GM19328 (cell line): ENCODE data around the gene PSMB1.
"Not testable (repeated sequence)": the region's sequence is repeated elsewhere in the genome, so short reads cannot be mapped to it uniquely, and the experiment has no call there.

Experiments
- ATAC-seq: cut with Tn5 transposase; IDR thresholded peaks from one replicate; pipeline ENCODE4 v1.9.1; 2021; ENCODE audit warnings: mild to moderate bottlenecking, moderate library complexity; ENCODE audit not compliant: unreplicated experiment

Gene PSMB1

DNA sequence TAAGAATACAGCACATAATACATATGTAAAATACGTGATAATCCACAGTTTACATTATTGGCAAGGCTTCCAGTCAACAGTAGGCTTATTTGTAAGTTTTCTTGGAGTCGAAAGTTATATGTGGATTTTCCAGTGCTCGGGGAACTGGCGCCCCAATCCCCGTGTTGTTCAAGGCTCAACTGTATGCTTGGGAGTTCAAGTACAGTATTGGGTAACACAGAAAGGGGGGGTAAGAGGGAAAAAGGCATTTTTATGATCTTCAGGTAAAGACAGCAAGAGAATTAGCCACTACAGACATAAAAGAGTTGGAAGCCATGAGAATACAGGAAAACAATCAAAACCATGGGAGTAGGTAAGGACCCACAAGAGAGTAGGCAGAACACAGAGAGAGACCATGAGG is 16.4 kb downstream of the PSMB1 start:
- no peak for ATAC-seq

DNA sequence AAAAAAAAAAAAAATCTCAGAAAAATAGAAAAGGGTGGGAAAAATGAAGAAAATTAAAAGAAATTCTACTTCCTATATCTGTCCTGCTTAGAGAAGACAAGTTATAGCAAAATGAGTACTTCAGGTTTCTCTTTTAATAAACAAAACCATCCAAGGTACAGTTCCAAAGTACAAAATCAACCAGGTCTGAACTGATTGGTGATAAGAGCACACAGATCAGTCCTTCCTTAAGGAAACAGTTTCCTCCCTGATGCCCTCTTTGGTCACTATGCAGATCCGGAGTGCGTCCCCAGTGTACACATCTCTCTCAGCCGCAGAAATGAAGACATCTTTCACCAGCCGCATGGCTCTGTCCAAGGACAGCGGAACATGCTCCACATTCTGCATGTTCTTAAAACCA is 18.1 kb downstream of the PSMB1 start:
- no peak for ATAC-seq

DNA sequence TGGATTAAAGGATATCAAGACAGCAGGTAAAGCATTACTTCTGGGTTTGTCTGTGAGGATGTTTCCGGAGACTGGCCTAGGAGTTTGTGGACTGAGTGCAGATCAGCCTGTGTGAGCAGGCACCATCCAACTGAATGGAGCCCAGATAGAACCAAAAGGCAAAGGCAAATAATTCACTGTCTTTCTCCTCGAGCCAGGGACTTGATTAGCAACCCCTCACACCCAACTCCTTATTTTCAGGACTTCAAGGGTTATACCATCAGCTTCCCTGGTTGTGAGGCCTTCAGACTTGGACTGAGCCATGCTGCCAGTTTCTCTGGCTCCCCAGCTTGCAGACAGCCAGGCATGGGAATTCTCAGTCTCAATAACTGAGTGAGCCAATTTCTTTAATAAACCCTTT is 19.3 kb downstream of the PSMB1 start:
- no peak for ATAC-seq

DNA sequence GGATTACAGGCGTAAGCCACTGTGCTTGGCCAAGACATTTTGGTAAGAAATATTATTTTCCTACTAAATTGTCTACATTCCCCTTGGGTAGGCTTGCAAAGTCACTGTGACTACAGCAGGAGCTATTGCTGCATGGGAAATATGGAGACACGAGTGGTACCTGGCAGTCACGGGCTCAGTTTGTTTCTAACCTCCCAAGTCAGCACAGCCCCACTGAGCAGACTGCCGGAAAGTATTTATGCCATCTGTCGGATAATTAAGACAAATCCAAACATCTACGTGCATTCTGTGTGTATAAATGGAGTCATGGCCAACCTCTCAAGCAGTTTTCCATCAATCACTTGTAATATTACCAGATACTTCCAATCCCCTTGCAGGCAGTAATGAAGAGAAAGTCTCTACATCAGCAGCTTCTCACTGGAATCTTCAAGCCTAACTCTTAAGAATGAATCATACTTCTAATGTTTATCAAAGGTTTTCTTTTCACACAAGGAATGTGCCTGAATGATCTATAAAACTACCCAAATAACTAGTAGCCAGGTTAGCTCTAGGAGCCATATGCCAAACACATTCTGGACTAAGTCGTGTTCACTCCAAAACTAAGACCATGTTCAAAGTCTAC is 20.1 kb downstream of the PSMB1 start:
- ATAC-seq = no peak

DNA sequence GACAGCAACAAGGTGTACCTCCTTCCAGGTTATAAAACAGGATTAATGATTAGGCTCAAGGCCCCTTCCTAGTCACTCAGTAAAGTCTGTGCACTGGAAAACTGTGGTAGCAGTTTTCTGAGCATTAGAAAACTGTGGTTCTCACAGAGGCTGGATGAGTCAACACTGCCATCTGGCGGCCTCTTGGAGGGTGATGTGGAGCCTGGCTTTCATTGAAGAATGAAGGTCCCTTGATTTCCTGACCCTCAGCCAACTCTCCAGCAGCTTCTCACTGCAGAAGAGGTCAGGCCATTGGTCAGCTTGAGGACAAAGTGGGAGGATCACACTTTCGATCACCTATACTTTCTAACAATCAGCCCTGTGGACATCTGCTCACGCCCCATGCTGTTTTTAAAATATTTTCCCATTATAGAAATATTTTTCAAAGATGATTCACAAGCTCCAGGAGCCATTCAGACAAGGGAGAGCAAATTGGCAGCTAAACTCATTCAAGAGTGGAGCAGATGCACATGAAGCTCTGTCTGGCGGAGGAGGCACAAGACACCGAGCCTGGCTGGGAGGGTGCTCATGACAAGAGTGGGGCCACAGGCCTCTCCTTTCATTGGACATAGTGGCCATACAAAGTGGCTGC is 23.2 kb downstream of the PSMB1 start:
- no peak for ATAC-seq

DNA sequence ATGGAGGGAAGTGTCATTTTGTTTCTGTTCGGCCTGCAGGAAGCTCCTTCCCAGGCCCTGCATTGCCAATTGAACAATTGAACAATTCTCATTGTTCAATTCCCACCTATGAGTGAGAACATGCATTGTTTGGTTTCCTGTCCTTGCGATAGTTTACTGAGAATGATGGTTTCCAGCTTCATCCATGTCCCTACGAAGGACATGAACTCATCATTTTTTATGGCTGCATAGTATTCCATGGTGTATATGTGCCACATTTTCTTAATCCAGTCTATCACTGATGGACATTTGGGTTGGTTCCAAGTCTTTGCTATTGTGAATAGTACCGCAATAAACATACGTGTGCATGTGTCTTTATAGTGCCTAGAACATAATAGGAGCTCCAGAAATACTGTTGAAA is 25.1 kb downstream of the PSMB1 start:
- ATAC-seq = not testable (repeated sequence)

DNA sequence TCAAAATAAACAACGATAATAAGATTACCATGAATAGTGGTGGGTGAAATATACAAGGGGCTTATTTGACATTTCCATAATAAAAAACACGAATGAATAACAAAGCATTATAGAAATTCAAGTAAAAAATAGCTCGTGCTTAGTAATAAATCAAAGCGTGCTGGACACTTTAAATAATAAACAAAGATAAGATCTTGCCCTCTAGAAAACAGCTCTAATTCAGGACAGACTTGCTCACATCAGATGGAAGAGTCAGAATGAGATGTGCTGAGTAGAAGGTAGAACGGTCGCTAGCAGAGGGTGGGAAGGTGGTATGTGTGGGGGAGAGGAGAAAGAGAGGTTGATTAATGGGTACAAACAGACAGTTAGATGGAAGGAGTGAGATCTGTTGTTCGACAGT is 27.3 kb downstream of the PSMB1 start:
- no peak for ATAC-seq

DNA sequence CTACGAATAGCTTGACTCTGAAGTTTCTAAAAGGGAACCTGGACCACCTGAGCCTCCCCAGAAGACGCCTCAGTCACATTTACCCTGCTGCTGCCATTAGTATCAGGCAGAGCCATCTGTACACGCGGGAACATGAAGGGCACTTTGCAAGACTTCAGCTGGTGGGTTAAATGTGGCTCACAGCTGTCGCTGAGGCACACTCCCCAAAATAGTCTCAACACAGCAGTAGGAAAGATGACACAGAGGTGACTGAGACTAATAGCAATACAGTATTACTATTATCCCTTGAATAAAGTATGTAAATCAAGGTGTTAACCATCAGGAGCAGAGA is 29.0 kb downstream of the PSMB1 start:
- no peak for ATAC-seq

DNA sequence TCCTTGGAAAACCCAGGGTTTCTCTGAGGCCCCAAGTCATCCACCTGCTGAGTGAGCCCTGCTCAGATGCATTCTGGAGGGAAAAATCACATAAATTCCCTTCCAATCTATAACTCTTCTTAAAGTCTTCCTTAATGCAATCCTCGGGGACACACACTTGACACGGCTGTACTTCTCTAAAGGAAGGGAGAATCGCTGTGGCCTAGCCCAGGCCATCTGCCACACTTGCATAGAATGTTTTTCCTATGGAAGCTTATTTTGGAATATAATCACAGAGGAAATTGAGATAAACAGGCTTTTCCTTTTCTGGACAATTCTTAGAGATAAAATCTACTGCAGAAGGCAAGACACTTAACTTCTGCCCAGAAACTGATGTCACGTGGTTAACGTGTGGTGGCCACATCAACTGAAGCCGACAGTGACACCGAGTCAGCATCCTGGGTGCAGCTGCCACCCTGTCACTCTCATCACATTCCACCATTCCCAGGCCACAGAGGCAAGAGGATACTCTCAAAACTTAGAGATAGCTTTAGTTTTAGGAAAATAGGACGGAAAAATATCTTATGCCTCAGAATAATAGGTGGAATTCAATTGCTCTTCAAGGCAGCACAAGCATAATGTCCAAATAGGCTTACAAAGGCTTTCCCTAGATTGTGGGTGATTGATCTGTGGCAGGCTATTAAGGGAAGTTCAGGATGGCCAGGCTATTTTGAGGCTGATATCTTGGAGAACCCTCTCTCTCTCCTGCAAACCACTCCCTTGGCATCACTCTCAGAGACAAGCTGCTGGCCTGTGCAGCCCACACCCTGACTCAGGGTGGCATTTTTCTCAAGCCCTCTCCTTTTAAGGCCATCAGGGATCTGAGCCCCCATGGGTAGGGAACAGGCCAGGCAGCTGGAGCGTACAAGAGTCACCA is 29.6 kb downstream of the PSMB1 start:
- no peak for ATAC-seq

DNA sequence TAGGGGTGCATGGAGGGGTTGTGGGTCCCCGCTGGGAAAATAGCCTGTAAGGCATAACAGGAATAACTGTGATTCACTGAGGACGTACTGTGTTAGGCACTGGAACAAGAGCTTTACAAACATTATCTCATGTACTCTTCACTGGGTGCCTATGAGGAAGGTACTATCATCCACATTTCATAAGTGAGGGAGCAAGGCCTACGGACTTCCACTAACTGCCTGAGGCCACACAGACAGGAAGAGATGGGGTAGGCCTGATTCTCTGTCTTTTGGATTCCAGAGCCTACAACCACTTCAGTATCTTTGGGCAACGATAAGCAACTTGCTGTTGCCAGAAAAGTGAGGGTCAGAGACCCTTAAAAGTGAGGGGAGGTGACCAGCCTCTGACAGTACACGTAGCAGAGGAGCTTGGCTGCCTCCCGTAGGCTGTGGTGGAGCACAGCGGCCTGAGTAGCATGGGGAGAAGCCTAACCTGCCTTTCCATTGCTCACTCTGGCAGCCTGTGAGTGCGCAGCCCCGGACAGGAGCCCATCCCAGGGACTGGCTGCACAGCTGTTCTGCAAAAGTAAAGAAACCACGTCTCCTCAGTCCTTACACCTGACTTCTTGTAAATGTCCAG is 30.4 kb downstream of the PSMB1 start:
- no peak for ATAC-seq

DNA sequence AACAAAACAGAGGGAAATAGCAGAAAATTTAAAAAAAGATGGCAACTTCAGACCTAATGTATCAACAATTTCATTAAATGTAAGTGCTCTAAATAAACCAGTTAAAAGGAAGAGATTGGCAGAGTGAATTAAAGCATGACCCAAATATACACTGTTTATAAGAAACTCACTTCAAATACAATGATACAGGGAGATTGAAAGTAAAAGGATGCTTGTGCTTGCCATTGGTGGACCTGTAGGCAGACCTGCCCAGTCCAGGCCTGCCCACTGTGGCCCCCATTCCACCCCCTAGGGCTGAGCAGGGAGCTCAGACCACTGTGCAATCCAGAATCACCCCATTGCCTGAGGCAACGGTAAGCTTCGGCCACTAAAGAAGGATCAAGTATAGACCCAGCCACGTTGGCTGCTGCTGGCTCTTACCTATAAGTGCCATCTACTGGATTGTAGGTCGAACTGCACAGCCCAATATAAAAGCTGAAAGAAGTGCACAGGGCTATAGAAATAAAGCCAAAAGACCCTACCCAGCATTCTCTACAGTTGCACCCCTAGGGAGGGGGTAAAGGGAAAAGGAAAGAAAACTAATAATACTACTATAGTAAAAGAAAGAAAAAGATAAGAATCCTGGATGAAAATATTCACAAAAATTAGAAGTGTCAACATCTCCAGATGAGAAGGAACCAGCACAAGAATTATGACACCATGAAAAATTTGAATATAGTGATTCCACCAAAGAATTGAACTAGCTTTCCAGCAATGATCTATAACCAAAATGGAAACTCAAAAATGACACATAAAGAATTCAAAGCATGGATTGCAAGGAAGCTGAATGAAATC is 36.1 kb downstream of the PSMB1 start:
- peak; percentile 84 for ATAC-seq

DNA sequence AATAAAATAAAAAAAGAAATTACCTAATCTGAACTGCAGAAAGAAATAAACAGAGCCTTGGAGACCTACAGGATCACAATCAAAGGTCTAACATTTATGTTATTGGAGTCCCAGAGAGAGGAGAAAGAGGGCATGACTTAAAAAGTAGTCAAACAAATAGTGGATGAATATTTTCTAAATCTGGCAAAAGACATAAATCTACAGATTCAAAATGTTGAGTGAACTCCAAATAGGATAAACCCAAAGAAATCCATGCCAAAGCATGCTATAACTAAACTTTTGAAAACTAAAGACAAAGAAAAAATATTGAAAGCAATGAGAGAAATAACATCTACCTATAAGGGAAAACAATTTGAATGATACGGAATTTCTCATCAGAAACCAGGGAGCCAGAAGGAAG is 38.2 kb downstream of the PSMB1 start:
- no peak for ATAC-seq

DNA sequence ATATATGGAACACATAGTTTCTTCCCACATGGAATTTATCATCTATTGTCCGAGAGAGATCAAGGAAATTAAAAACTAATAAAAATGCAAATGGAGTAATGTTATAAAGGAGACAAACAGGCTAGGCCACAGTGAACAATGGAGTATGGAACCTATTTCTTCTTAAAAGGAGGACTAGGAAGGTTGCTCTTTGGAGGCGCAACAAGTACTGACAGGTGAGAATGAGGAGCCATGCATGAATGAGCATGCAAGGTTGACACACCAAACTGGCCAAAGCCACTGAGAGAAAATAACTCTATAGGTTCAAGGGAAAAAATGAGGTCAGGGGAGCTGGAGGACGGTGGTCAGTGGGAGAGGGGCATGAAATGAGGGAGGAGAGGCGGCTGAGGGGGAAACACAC is 40.9 kb downstream of the PSMB1 start:
- ATAC-seq = no peak

DNA sequence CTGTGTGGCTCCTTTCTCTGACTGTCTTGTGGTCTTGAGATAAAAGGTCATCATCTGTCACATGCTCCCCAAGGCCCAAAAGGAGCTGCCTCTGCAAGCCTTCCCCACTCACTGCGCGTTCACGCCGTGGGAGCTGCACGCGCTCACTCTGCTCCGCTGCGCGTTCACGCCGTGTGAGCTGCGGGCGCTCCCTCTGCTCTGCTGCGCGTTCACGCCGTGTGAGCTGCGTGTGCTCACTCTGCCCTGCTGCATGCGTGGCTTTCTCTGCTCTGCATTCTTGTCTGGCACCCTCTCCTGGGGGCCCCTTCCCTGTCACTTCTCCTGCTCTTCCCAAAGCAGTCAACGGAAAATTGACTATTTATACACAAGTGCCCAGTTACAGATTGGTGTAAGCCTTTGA is 42.5 kb downstream of the PSMB1 start:
- ATAC-seq = no peak

DNA sequence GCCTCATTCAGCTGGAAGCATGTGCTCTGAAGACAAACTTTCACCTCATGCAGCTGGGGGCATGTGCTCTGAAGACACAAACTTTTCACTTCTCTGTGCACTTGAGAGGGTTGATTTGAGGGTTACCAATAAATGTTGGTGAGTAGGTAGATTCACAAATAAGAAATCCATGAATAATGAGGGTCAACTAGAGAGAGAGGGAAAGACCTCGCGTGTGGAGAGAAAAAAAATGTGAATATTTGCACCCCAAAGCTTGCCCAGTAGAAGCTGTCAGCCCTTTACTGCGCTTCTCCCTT is 43.4 kb downstream of the PSMB1 start:
- ATAC-seq = no peak

DNA sequence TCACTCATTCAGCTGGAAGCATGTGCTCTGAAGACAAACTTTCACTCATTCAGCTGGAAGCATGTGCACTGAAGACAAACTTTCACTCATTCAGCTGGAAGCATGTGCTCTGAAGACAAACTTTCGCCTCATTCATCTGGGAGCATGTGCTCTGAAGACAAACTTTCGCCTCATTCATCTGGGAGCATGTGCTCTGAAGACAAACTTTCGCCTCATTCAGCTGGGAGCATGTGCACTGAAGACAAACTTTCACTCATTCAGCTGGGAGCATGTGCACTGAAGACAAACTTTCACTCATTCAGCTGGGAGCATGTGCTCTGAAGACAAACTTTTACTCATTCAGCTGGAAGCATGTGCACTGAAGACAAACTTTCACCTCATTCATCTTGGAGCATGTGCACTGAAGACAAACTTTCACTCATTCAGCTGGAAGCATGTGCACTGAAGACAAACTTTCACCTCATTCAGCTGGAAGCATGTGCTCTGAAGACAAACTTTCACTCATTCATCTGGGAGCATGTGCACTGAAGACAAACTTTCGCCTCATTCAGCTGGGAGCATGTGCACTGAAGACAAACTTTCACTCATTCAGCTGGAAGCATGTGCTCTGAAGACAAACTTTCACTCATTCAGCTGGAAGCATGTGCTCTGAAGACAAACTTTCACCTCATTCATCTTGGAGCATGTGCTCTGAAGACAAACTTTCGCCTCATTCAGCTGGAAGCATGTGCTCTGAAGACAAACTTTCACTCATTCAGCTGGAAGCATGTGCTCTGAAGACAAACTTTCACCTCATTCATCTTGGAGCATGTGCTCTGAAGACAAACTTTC is 44.0 kb downstream of the PSMB1 start:
- not testable (repeated sequence) for ATAC-seq

DNA sequence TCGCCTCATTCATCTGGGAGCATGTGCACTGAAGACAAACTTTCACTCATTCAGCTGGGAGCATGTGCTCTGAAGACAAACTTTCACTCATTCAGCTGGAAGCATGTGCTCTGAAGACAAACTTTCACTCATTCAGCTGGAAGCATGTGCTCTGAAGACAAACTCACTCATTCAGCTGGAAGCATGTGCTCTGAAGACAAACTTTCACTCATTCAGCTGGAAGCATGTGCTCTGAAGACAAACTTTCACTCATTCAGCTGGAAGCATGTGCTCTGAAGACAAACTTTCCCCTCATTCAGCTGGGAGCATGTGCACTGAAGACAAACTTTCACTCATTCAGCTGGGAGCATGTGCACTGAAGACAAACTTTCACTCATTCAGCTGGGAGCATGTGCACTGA is 44.8 kb downstream of the PSMB1 start:
- ATAC-seq = not testable (repeated sequence)

DNA sequence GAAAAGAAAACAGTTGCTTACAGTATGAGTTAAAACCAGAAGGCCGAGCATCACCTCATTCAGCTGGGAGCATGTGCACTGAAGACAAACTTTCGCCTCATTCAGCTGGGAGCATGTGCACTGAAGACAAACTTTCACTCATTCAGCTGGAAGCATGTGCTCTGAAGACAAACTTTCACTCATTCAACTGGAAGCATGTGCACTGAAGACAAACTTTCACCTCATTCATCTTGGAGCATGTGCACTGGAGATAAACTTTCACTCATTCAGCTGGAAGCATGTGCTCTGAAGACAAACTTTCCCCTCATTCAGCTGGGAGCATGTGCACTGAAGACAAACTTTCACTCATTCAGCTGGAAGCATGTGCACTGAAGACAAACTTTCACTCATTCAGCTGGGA is 45.4 kb downstream of the PSMB1 start:
- ATAC-seq = not testable (repeated sequence)

DNA sequence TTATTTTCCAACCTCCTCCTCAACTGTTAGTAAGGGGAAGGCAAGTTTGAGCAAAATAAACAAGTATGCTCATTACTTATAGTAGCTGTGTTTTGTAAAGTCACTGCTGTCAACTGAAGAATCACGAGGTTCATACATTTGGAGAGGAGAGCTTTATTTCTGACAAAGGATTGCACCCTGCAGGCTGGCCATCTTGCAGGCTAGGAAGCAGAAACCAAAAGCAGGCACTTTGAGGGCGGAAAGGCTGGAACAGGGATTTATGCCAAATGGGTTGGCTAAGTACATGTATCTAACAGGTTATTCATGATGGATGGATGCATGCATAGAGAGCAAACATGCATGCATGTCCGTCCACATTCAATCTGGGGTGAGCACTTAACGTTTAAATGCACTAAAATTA is 46.7 kb downstream of the PSMB1 start:
- no peak for ATAC-seq

DNA sequence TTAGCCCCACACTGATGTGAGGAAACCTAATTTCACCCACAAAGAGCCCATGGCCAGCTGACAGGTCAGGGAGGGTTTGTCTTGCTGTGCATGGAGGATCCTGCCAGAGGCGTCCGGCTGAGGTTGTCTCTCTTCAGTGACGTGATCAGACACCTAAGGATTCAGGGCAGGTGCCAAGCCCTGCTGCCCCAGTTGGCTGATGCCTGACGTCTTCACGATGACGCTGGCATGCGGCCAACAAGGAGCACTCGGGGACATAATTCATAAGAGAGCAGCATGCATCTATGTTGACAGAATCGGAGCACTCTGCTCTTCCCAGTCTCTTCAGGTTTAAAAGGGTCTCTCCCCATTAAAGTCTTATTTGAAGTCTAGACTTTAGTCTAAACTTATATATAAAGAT is 47.8 kb downstream of the PSMB1 start:
- ATAC-seq = no peak
